ENCODE results near the gene FHOD3.

Gene FHOD3

GRCh38 chr18:36675542-36675941 is 378.0 kb downstream of the FHOD3 start:
- WGBS (ENCODE audit: extremely low coverage, insufficient coverage, low lambda C conversion rate): no CpG with 5 or more reads among the region's 2 CpGs
- no peaks in the 10 kb centered on the region for H3K79me2 ChIP-seq (ENCODE audit: control insufficient read depth, insufficient read depth, low read length)
- no peak overlapping the region for H3K9ac ChIP-seq (ENCODE audit: low read length)
- no peak overlapping the region for H4K8ac ChIP-seq (ENCODE audit: low read depth, low read length)
- H4K5ac ChIP-seq (ENCODE audit: low read length): no peak overlapping the region
- H3K79me1 ChIP-seq (ENCODE audit: low read length): no peaks in the 10 kb centered on the region
- no peak overlapping the region for H3K4me3 ChIP-seq (ENCODE audit: low read length)
- no peak overlapping the region for H3K56ac ChIP-seq (ENCODE audit: low read length)
- H3K18ac ChIP-seq (ENCODE audit: low read length): no peak overlapping the region
- H2AK5ac ChIP-seq (ENCODE audit: low read length): no peak overlapping the region
- H2BK15ac ChIP-seq (replicated peaks; ENCODE audit: low read depth): no peak overlapping the region
- no peak overlapping the region for H3K4ac ChIP-seq (ENCODE audit: low read depth, low read length)
- H2BK5ac ChIP-seq (ENCODE audit: low read length): no peak overlapping the region
- no peak overlapping the region for H3K4me2 ChIP-seq (ENCODE audit: low read length)
- H3K27ac ChIP-seq (ENCODE audit: low read depth, low read length): no peak overlapping the region
- H3K36me3 ChIP-seq (ENCODE audit: control insufficient read depth, insufficient read depth, low read length): no peaks in the 10 kb centered on the region
- no peaks in the 10 kb centered on the region for H3K27me3 ChIP-seq (ENCODE audit: insufficient read depth, low read length, poor library complexity)
- DNase-seq: no peak
- H3K4me1 ChIP-seq (ENCODE audit: control insufficient read depth, low read depth, low read length): no peaks in the 10 kb centered on the region
- no peak overlapping the region for H3K23ac ChIP-seq (ENCODE audit: low read length)
- no peak overlapping the region for H2BK120ac ChIP-seq (ENCODE audit: low read depth, low read length)

GRCh38 chr18:36676629-36677028 is 379.1 kb downstream of the FHOD3 start:
- H3K27me3 ChIP-seq (ENCODE audit: insufficient read depth, low read length, poor library complexity): no peaks in the 10 kb centered on the region
- H3K4me1 ChIP-seq (ENCODE audit: control insufficient read depth, low read depth, low read length): no peaks in the 10 kb centered on the region
- H3K9ac ChIP-seq (ENCODE audit: low read length): no peak overlapping the region
- H2BK5ac ChIP-seq (ENCODE audit: low read length): no peak overlapping the region
- no peaks in the 10 kb centered on the region for H3K79me1 ChIP-seq (ENCODE audit: low read length)
- no peak overlapping the region for H2BK15ac ChIP-seq (replicated peaks; ENCODE audit: low read depth)
- H4K5ac ChIP-seq (ENCODE audit: low read length): no peak overlapping the region
- H3K4me3 ChIP-seq (ENCODE audit: low read length): no peak overlapping the region
- no peak overlapping the region for H3K18ac ChIP-seq (ENCODE audit: low read length)
- H3K27ac ChIP-seq (ENCODE audit: low read depth, low read length): no peak overlapping the region
- H3K56ac ChIP-seq (ENCODE audit: low read length): no peak overlapping the region
- no peak overlapping the region for H3K4ac ChIP-seq (ENCODE audit: low read depth, low read length)
- no peak overlapping the region for H2AK5ac ChIP-seq (ENCODE audit: low read length)
- no peak overlapping the region for H2BK120ac ChIP-seq (ENCODE audit: low read depth, low read length)
- H3K4me2 ChIP-seq (ENCODE audit: low read length): no peak overlapping the region
- no peak for DNase-seq
- H3K79me2 ChIP-seq (ENCODE audit: control insufficient read depth, insufficient read depth, low read length): no peaks in the 10 kb centered on the region
- no peak overlapping the region for H3K23ac ChIP-seq (ENCODE audit: low read length)
- H3K36me3 ChIP-seq (ENCODE audit: control insufficient read depth, insufficient read depth, low read length): no peaks in the 10 kb centered on the region
- no CpG with 5 or more reads among the region's 1 CpG for WGBS (ENCODE audit: extremely low coverage, insufficient coverage, low lambda C conversion rate)
- H4K8ac ChIP-seq (ENCODE audit: low read depth, low read length): no peak overlapping the region

GRCh38 chr18:36680042-36680441 is 382.5 kb downstream of the FHOD3 start:
- H3K79me1 ChIP-seq (ENCODE audit: low read length): no peaks in the 10 kb centered on the region
- no peaks in the 10 kb centered on the region for H3K79me2 ChIP-seq (ENCODE audit: control insufficient read depth, insufficient read depth, low read length)
- no peak overlapping the region for H3K4me2 ChIP-seq (ENCODE audit: low read length)
- H2BK5ac ChIP-seq (ENCODE audit: low read length): no peak overlapping the region
- no peak overlapping the region for H3K4me3 ChIP-seq (ENCODE audit: low read length)
- no peak overlapping the region for H2AK5ac ChIP-seq (ENCODE audit: low read length)
- no peaks in the 10 kb centered on the region for H3K4me1 ChIP-seq (ENCODE audit: control insufficient read depth, low read depth, low read length)
- no peak for DNase-seq
- H3K9ac ChIP-seq (ENCODE audit: low read length): no peak overlapping the region
- H3K18ac ChIP-seq (ENCODE audit: low read length): no peak overlapping the region
- no peak overlapping the region for H3K27ac ChIP-seq (ENCODE audit: low read depth, low read length)
- no peaks in the 10 kb centered on the region for H3K36me3 ChIP-seq (ENCODE audit: control insufficient read depth, insufficient read depth, low read length)
- no peak overlapping the region for H2BK15ac ChIP-seq (replicated peaks; ENCODE audit: low read depth)
- no peak overlapping the region for H4K8ac ChIP-seq (ENCODE audit: low read depth, low read length)
- no peak overlapping the region for H3K56ac ChIP-seq (ENCODE audit: low read length)
- no peak overlapping the region for H4K5ac ChIP-seq (ENCODE audit: low read length)
- no peak overlapping the region for H3K4ac ChIP-seq (ENCODE audit: low read depth, low read length)
- no peak overlapping the region for H3K23ac ChIP-seq (ENCODE audit: low read length)
- no peak overlapping the region for H2BK120ac ChIP-seq (ENCODE audit: low read depth, low read length)
- H3K27me3 ChIP-seq (ENCODE audit: insufficient read depth, low read length, poor library complexity): no peaks in the 10 kb centered on the region

GRCh38 chr18:36685580-36685979 is 388.1 kb downstream of the FHOD3 start:
- H4K5ac ChIP-seq (ENCODE audit: low read length): no peak overlapping the region
- H2AK5ac ChIP-seq (ENCODE audit: low read length): no peak overlapping the region
- no peaks in the 10 kb centered on the region for H3K79me1 ChIP-seq (ENCODE audit: low read length)
- no peak overlapping the region for H3K9ac ChIP-seq (ENCODE audit: low read length)
- H3K4ac ChIP-seq (ENCODE audit: low read depth, low read length): no peak overlapping the region
- no peak for DNase-seq
- no peaks in the 10 kb centered on the region for H3K27me3 ChIP-seq (ENCODE audit: insufficient read depth, low read length, poor library complexity)
- H3K36me3 ChIP-seq (ENCODE audit: control insufficient read depth, insufficient read depth, low read length): no peaks in the 10 kb centered on the region
- no peak overlapping the region for H3K27ac ChIP-seq (ENCODE audit: low read depth, low read length)
- H3K18ac ChIP-seq (ENCODE audit: low read length): no peak overlapping the region
- no peak overlapping the region for H2BK15ac ChIP-seq (replicated peaks; ENCODE audit: low read depth)
- no peak overlapping the region for H4K8ac ChIP-seq (ENCODE audit: low read depth, low read length)
- no peak overlapping the region for H2BK5ac ChIP-seq (ENCODE audit: low read length)
- no peaks in the 10 kb centered on the region for H3K4me1 ChIP-seq (ENCODE audit: control insufficient read depth, low read depth, low read length)
- H3K23ac ChIP-seq (ENCODE audit: low read length): no peak overlapping the region
- H3K79me2 ChIP-seq (ENCODE audit: control insufficient read depth, insufficient read depth, low read length): no peaks in the 10 kb centered on the region
- no peak overlapping the region for H2BK120ac ChIP-seq (ENCODE audit: low read depth, low read length)
- H3K4me3 ChIP-seq (ENCODE audit: low read length): no peak overlapping the region
- no peak overlapping the region for H3K56ac ChIP-seq (ENCODE audit: low read length)
- no CpG with 5 or more reads among the region's 2 CpGs for WGBS (ENCODE audit: extremely low coverage, insufficient coverage, low lambda C conversion rate)
- no peak overlapping the region for H3K4me2 ChIP-seq (ENCODE audit: low read length)

GRCh38 chr18:36688020-36688965 is 390.8 kb downstream of the FHOD3 start:
- H3K79me2 ChIP-seq (ENCODE audit: control insufficient read depth, insufficient read depth, low read length): no peaks in the 10 kb centered on the region
- no peak overlapping the region for H3K9ac ChIP-seq (ENCODE audit: low read length)
- H4K5ac ChIP-seq (ENCODE audit: low read length): no peak overlapping the region
- H3K4ac ChIP-seq (ENCODE audit: low read depth, low read length): no peak overlapping the region
- no peak overlapping the region for H4K8ac ChIP-seq (ENCODE audit: low read depth, low read length)
- no peaks in the 10 kb centered on the region for H3K36me3 ChIP-seq (ENCODE audit: control insufficient read depth, insufficient read depth, low read length)
- H2BK5ac ChIP-seq (ENCODE audit: low read length): no peak overlapping the region
- H3K27me3 ChIP-seq (ENCODE audit: insufficient read depth, low read length, poor library complexity): no peaks in the 10 kb centered on the region
- no peak overlapping the region for H2BK120ac ChIP-seq (ENCODE audit: low read depth, low read length)
- no peak overlapping the region for H3K56ac ChIP-seq (ENCODE audit: low read length)
- H3K79me1 ChIP-seq (ENCODE audit: low read length): no peaks in the 10 kb centered on the region
- no CpG with 5 or more reads among the region's 3 CpGs for WGBS (ENCODE audit: extremely low coverage, insufficient coverage, low lambda C conversion rate)
- H2BK15ac ChIP-seq (replicated peaks; ENCODE audit: low read depth): no peak overlapping the region
- H3K27ac ChIP-seq (ENCODE audit: low read depth, low read length): no peak overlapping the region
- H3K4me3 ChIP-seq (ENCODE audit: low read length): no peak overlapping the region
- no peak overlapping the region for H3K4me2 ChIP-seq (ENCODE audit: low read length)
- H3K23ac ChIP-seq (ENCODE audit: low read length): no peak overlapping the region
- H2AK5ac ChIP-seq (ENCODE audit: low read length): no peak overlapping the region
- H3K4me1 ChIP-seq (ENCODE audit: control insufficient read depth, low read depth, low read length): no peaks in the 10 kb centered on the region
- peak; percentile 68 for DNase-seq
- H3K18ac ChIP-seq (ENCODE audit: low read length): no peak overlapping the region

- Histone ChIP-seq H4K8ac (ENCODE audit: low read depth, low read length) (no peak overlapping the region), H3K18ac (ENCODE audit: low read length) (no peak overlapping the region), H3K4ac (ENCODE audit: low read depth, low read length) (no peak overlapping the region), H3K27me3 (ENCODE audit: insufficient read depth, low read length, poor library complexity) (no peaks in the 10 kb centered on the region), H3K79me2 (ENCODE audit: control insufficient read depth, insufficient read depth, low read length) (no peaks in the 10 kb centered on the region), H2AK5ac (ENCODE audit: low read length) (no peak overlapping the region), H3K23ac (ENCODE audit: low read length) (no peak overlapping the region), H3K27ac (ENCODE audit: low read depth, low read length) (no peak overlapping the region), H2BK15ac (replicated peaks; ENCODE audit: low read depth) (no peak overlapping the region), H2BK5ac (ENCODE audit: low read length) (no peak overlapping the region), H3K4me1 (ENCODE audit: control insufficient read depth, low read depth, low read length) (no peaks in the 10 kb centered on the region), H3K79me1 (ENCODE audit: low read length) (no peaks in the 10 kb centered on the region), H3K9ac (ENCODE audit: low read length) (no peak overlapping the region), H3K36me3 (ENCODE audit: control insufficient read depth, insufficient read depth, low read length) (no peaks in the 10 kb centered on the region), H3K56ac (ENCODE audit: low read length) (no peak overlapping the region), H4K5ac (ENCODE audit: low read length) (no peak overlapping the region), H3K4me2 (ENCODE audit: low read length) (no peak overlapping the region), H3K4me3 (ENCODE audit: low read length) (no peak overlapping the region), H2BK120ac (ENCODE audit: low read depth, low read length) (no peak overlapping the region)
- WGBS (ENCODE audit: extremely low coverage, insufficient coverage, low lambda C conversion rate): no CpG with 5 or more reads among the region's 2 CpGs
- DNase-seq: no peak
These were observed 394.9 kb downstream of the FHOD3 start for GRCh38 chr18:36692371-36692770.
